Endodermal cell (in vitro differentiated cells): Measurements from ENCODE around the gene GTSF1L. TPM values are rescaled to one million over a fixed set of nuclear protein-coding genes. Genes with fewer than 3 reads are reported as not detected.

ENCODE experiments used
- DNase-seq: peaks from one replicate; pipeline ENCODE4 v3.0.0-alpha.2; 2017
- H3K27ac ChIP-seq: 2 replicates; pipeline ENCODE4 v1.5.1; 2013; ENCODE audit warnings: mild to moderate bottlenecking, low read depth, low read length, moderate library complexity
- H3K27me3 ChIP-seq: 2 replicates; pipeline ENCODE4 v1.6.1; 2013; ENCODE audit warnings: mild to moderate bottlenecking, low read length, moderate library complexity; ENCODE audit not compliant: insufficient read depth, control insufficient read depth, poor library complexity, severe bottlenecking
- H3K36me3 ChIP-seq: 2 replicates; pipeline ENCODE4 v1.7.0; 2013; ENCODE audit warnings: mild to moderate bottlenecking, low read length, moderate library complexity; ENCODE audit not compliant: control insufficient read depth, insufficient read depth
- H3K4me1 ChIP-seq: one replicate; pipeline ENCODE4 v1.7.0; 2013; ENCODE audit warnings: low read length; ENCODE audit not compliant: control insufficient read depth, insufficient read depth
- H3K4me3 ChIP-seq: 2 replicates; pipeline ENCODE4 v1.5.1; 2013; ENCODE audit warnings: mild to moderate bottlenecking, low read length, moderate library complexity
- H3K9ac ChIP-seq: 2 replicates; pipeline ENCODE4 v1.6.1; 2013; ENCODE audit warnings: mild to moderate bottlenecking, low read length, moderate library complexity; ENCODE audit not compliant: poor library complexity, severe bottlenecking; ENCODE audit errors: extremely low read depth
- H3K9me3 ChIP-seq: 2 replicates; pipeline ENCODE4 v1.6.1; 2013; ENCODE audit warnings: mild to moderate bottlenecking, low read length, moderate library complexity; ENCODE audit not compliant: control insufficient read depth
- H3K27ac Mint-ChIP-seq: 2 replicates; pipeline ENCODE4 v1.8.0; 2020; ENCODE audit warnings: mixed read lengths
- H3K27me3 Mint-ChIP-seq: 2 replicates; pipeline ENCODE4 v1.8.0; 2021; ENCODE audit warnings: mild to moderate bottlenecking, mixed read lengths; ENCODE audit not compliant: insufficient read depth
- H3K36me3 Mint-ChIP-seq: 2 replicates; pipeline ENCODE4 v1.8.0; 2020; ENCODE audit warnings: low read depth, mixed read lengths
- H3K4me1 Mint-ChIP-seq: 2 replicates; pipeline ENCODE4 v1.8.0; 2020; ENCODE audit warnings: mixed read lengths
- H3K4me3 Mint-ChIP-seq: 2 replicates; pipeline ENCODE4 v1.8.0; 2020; ENCODE audit warnings: mild to moderate bottlenecking, moderate library complexity, mixed read lengths
- H3K9me3 Mint-ChIP-seq: 2 replicates; pipeline ENCODE4 v1.8.0; 2020; ENCODE audit warnings: mild to moderate bottlenecking, mixed read lengths
- CTCF ChIP-seq: fragments of 200-600 bp; sonication (generic); conservative IDR thresholded peaks from 2 replicates; pipeline ENCODE4 v1.5.0; 2021; ENCODE audit warnings: antibody characterized with exemption, mild to moderate bottlenecking
- WGBS, 2 experiments: methylation state at CpG; one replicate each; pipeline versions ENCODE4 v1.1.5 to v1.1.7; 2013; ENCODE audit warnings: missing lambda C conversion rate in 2 of 2, mixed read lengths in 1 of 2; ENCODE audit not compliant: insufficient coverage in 1 of 2, insufficient read length in 1 of 2; 5-methylcytosine and 5-hydroxymethylcytosine counted together
- total RNA-seq, 2 donors: library from RNA; stranded (reverse); fragmentation: NEBNext Ultra II Directional in 1 of 2; extraction: Animal tissue kit (Norgen Biotek cat#: 25700) in 1 of 2; gene quantifications; 2 replicates in 1 of 2; 3 replicates in 1 of 2; pipeline ENCODE4 v1.2.1, GENCODE V29; 2021

GTSF1L gene
- total RNA-seq, 2 donors from 2014 or later = not detected

GRCh38 chr20:43726333-43726732, 469 bp downstream of the GTSF1L start:
- Histone ChIP-seq H3K4me1 (peaks cover 1% of the 10 kb centered on the region), H3K36me3 (no peaks in the 10 kb centered on the region), H3K9me3 (no peaks in the 10 kb centered on the region), H3K27ac (no peak overlapping the region), H3K9ac (no peak overlapping the region), H3K27me3 (no peaks in the 10 kb centered on the region), H3K4me3 (no peak overlapping the region)
- WGBS, 2 experiments = 92 to 97% methylated on average over 10 of the region's 10 CpGs
- Mint-ChIP-seq H3K4me3 (no peak overlapping the region), H3K9me3 (peaks cover 2% of the 10 kb centered on the region), H3K36me3 (no peaks in the 10 kb centered on the region), H3K27me3 (peaks cover 2% of the 10 kb centered on the region), H3K4me1 (peaks cover 13% of the 10 kb centered on the region), H3K27ac (no peak overlapping the region)
- DNase-seq = no peak
- no peak for TF ChIP-seq CTCF

GRCh38 chr20:43725666-43726065, 1.1 kb downstream of the GTSF1L start:
- TF ChIP-seq CTCF = no peak
- no peaks in the 10 kb centered on the region for H3K27me3 ChIP-seq
- H3K27ac ChIP-seq = no peak overlapping the region
- H3K9me3 ChIP-seq = no peaks in the 10 kb centered on the region
- no peak overlapping the region for H3K27ac Mint-ChIP-seq
- H3K4me3 Mint-ChIP-seq = no peak overlapping the region
- H3K27me3 Mint-ChIP-seq = peaks cover 2% of the 10 kb centered on the region
- H3K36me3 ChIP-seq = no peaks in the 10 kb centered on the region
- H3K9ac ChIP-seq = no peak overlapping the region
- H3K4me1 Mint-ChIP-seq = peaks cover 14% of the 10 kb centered on the region
- no peak overlapping the region for H3K4me3 ChIP-seq
- DNase-seq = no peak
- peaks cover 4% of the 10 kb centered on the region for H3K4me1 ChIP-seq
- peaks cover 2% of the 10 kb centered on the region for H3K9me3 Mint-ChIP-seq
- WGBS, 2 experiments = 92 to 98% methylated on average over 2 of the region's 2 CpGs
- H3K36me3 Mint-ChIP-seq = no peaks in the 10 kb centered on the region

GRCh38 chr20:43724383-43724782, 2.4 kb downstream of the GTSF1L start:
- H3K27me3 Mint-ChIP-seq = no peaks in the 10 kb centered on the region
- peaks cover 6% of the 10 kb centered on the region for H3K36me3 Mint-ChIP-seq
- TF ChIP-seq CTCF = no peak

More at GRCh38 chr20:43724383-43724782, 2.4 kb downstream of the GTSF1L start:
- H3K4me1 Mint-ChIP-seq = peaks cover 13% of the 10 kb centered on the region
- no peak overlapping the region for H3K27ac ChIP-seq
- no peaks in the 10 kb centered on the region for H3K27me3 ChIP-seq
- H3K4me1 ChIP-seq = peaks cover 4% of the 10 kb centered on the region
- H3K9me3 Mint-ChIP-seq = peaks cover 3% of the 10 kb centered on the region
- no peak overlapping the region for H3K27ac Mint-ChIP-seq
- H3K4me3 Mint-ChIP-seq = no peak overlapping the region
- H3K4me3 ChIP-seq = no peak overlapping the region
- peaks cover 5% of the 10 kb centered on the region for H3K9me3 ChIP-seq
- DNase-seq = no peak
- no peak overlapping the region for H3K9ac ChIP-seq
- WGBS, 2 experiments = 92% methylated on average over 5 of the region's 5 CpGs
- H3K36me3 ChIP-seq = no peaks in the 10 kb centered on the region
